GM12891 (cell line): Measurements from ENCODE around the gene PRRC2C.

Experiments
- POLR2A ChIP-seq: IDR thresholded peaks from 2 replicates; pipeline ENCODE4 v1.6.1; 2011; ENCODE audit warnings: low read depth, low read length, control low read depth
- TAF1 ChIP-seq: IDR thresholded peaks from 2 replicates; pipeline ENCODE4 v1.6.1; 2011; ENCODE audit warnings: low read depth, low read length, control low read depth

GRCh38 chr1:171583591-171584201 is 98.4 kb downstream of the PRRC2C start:
- TF ChIP-seq TAF1: no peak
- TF ChIP-seq POLR2A: no peak
